NCI-H748 treated with DMSO at 0.1 percent for 48 hours (cell line): Measurements from ENCODE around the gene SARNP.

Experiments used
- DNase-seq: peaks from one replicate; lab custom pipeline; 2025; lab: John Stamatoyannopoulos, UW

SARNP gene

GRCh38 chr12:55724226-55724939 lies 93.1 kb downstream of the SARNP start:
- peak; percentile 20 for DNase-seq

GRCh38 chr12:55723516-55724225 lies 93.9 kb downstream of the SARNP start:
- no peak for DNase-seq

- DNase-seq: no peak
Observed at GRCh38 chr12:55722948-55723347, 94.6 kb downstream of the SARNP start.

- no peak for DNase-seq
Observed at GRCh38 chr12:55721601-55722213, 95.8 kb downstream of the SARNP start.

GRCh38 chr12:55720894-55721444 lies 96.6 kb downstream of the SARNP start:
- peak; percentile 15 for DNase-seq

- no peak for DNase-seq
Observed at GRCh38 chr12:55720071-55720564, 97.4 kb downstream of the SARNP start, which contains the start of gene RDH5. Gene RDH5, plus strand, starts transcription at chr12:55720393. Its CDS starts 792 bp downstream, at chr12:55721185.

GRCh38 chr12:55719371-55719770 lies 98.2 kb downstream of the SARNP start:
- DNase-seq: no peak

- no peak for DNase-seq
Observed at GRCh38 chr12:55718624-55719275, 98.8 kb downstream of the SARNP start.

GRCh38 chr12:55718015-55718414 lies 99.5 kb downstream of the SARNP start:
- no peak for DNase-seq

GRCh38 chr12:55717011-55718007 lies 100.2 kb downstream of the SARNP start:
- no peak for DNase-seq

- peak; percentile 51 for DNase-seq
Observed at GRCh38 chr12:55716582-55716957, 101.0 kb downstream of the SARNP start.

- DNase-seq: peak; percentile 84
Observed at GRCh38 chr12:55715833-55716581, 101.5 kb downstream of the SARNP start, which contains the start of gene BLOC1S1. Gene BLOC1S1, plus strand, starts transcription at chr12:55716046. Its CDS starts 6 bp downstream, at chr12:55716052.

- no peak for DNase-seq
Observed at GRCh38 chr12:55715169-55715764, 102.3 kb downstream of the SARNP start.

GRCh38 chr12:55713721-55714120 lies 103.8 kb downstream of the SARNP start:
- no peak for DNase-seq

GRCh38 chr12:55712700-55713415 lies 104.7 kb downstream of the SARNP start:
- no peak for DNase-seq

GRCh38 chr12:55711786-55712553 lies 105.6 kb downstream of the SARNP start:
- no peak for DNase-seq

- DNase-seq: no peak
Observed at GRCh38 chr12:55708695-55709233, 108.8 kb downstream of the SARNP start.
